ENCODE measurements around the gene SV2C. TPM values are rescaled to one million over a fixed set of nuclear protein-coding genes. Genes with fewer than 3 reads are reported as not detected.

Gene SV2C
- total RNA-seq, 4 donors from 2014 or later = 0.05 to 0.11 TPM; not detected in 2

- no peaks in the 10 kb centered on the region for H3K9me3 ChIP-seq
- H3K4me3 ChIP-seq (replicated peaks in 1 of 3) = no peak overlapping the region
- H3K27me3 ChIP-seq = no peaks in the 10 kb centered on the region
- intact Hi-C loops (cut with DNase I) = no loop called here
- H3K4me1 ChIP-seq = peaks cover 0 to 4% of the 10 kb centered on the region in 2 donors
- no peak for TF ChIP-seq POLR2A (IDR thresholded peaks at IDR 0.05)
- TF ChIP-seq CTCF (IDR thresholded peaks at IDR 0.05) = no peak
- H3K36me3 ChIP-seq = no peaks in the 10 kb centered on the region
- no peak for DNase-seq
- WGBS, 2 donors = 74 to 85% methylated on average over 2 of the region's 2 CpGs
- H3K27ac ChIP-seq = no peak overlapping the region
Observed at GRCh38 chr5:76305269-76305668, 222.1 kb downstream of the SV2C start.

GRCh38 chr5:76305775-76306174 lies 222.6 kb downstream of the SV2C start:
- H3K4me1 ChIP-seq = peaks cover 0 to 4% of the 10 kb centered on the region in 2 donors
- WGBS, 2 donors = 84 to 96% methylated on average over 1 of the region's 1 CpG
- TF ChIP-seq CTCF (IDR thresholded peaks at IDR 0.05) (no peak), POLR2A (IDR thresholded peaks at IDR 0.05) (no peak)
- H3K4me3 ChIP-seq (replicated peaks in 1 of 3) = no peak overlapping the region
- no peak overlapping the region for H3K27ac ChIP-seq
- H3K36me3 ChIP-seq = no peaks in the 10 kb centered on the region
- no peak for DNase-seq
- H3K27me3 ChIP-seq = no peaks in the 10 kb centered on the region
- no peaks in the 10 kb centered on the region for H3K9me3 ChIP-seq
- intact Hi-C loops (cut with DNase I) = no loop called here

GRCh38 chr5:76310208-76310607 lies 227.0 kb downstream of the SV2C start:
- intact Hi-C loops (cut with DNase I) = no loop called here
- H3K27me3 ChIP-seq = no peaks in the 10 kb centered on the region
- WGBS, 2 donors = 93% methylated on average over 1 of the region's 1 CpG

GRCh38 chr5:76312783-76313182 lies 229.6 kb downstream of the SV2C start:
- intact Hi-C loops (cut with DNase I) = no loop called here
- 86 to 88% methylated on average over 4 of the region's 4 CpGs for WGBS, 2 donors
- no peak for DNase-seq

More at GRCh38 chr5:76310208-76310607, 227.0 kb downstream of the SV2C start:
- no peak overlapping the region for H3K4me3 ChIP-seq (replicated peaks in 1 of 3)
- DNase-seq = no peak
- no peak overlapping the region for H3K27ac ChIP-seq
- TF ChIP-seq POLR2A (IDR thresholded peaks at IDR 0.05) (no peak), CTCF (IDR thresholded peaks at IDR 0.05) (no peak)
- H3K9me3 ChIP-seq = no peaks in the 10 kb centered on the region
- H3K36me3 ChIP-seq = no peaks in the 10 kb centered on the region
- H3K4me1 ChIP-seq = no peaks in the 10 kb centered on the region

GRCh38 chr5:76314643-76315042 lies 231.5 kb downstream of the SV2C start:
- Histone ChIP-seq H3K4me3 (replicated peaks in 1 of 3) (no peak overlapping the region), H3K9me3 (no peaks in the 10 kb centered on the region), H3K27ac (no peak overlapping the region), H3K4me1 (no peaks in the 10 kb centered on the region), H3K36me3 (no peaks in the 10 kb centered on the region), H3K27me3 (no peaks in the 10 kb centered on the region)
- 75 to 89% methylated on average over 2 of the region's 2 CpGs for WGBS, 2 donors
- intact Hi-C loops (cut with DNase I) = no loop called here
- DNase-seq = no peak
- TF ChIP-seq CTCF (IDR thresholded peaks at IDR 0.05) = no peak
- no peak for TF ChIP-seq POLR2A (IDR thresholded peaks at IDR 0.05)

More at GRCh38 chr5:76312783-76313182, 229.6 kb downstream of the SV2C start:
- H3K4me1 ChIP-seq = no peaks in the 10 kb centered on the region
- H3K36me3 ChIP-seq = no peaks in the 10 kb centered on the region
- no peaks in the 10 kb centered on the region for H3K27me3 ChIP-seq
- TF ChIP-seq POLR2A (IDR thresholded peaks at IDR 0.05) (no peak), CTCF (IDR thresholded peaks at IDR 0.05) (no peak)
- H3K27ac ChIP-seq = no peak overlapping the region
- no peak overlapping the region for H3K4me3 ChIP-seq (replicated peaks in 1 of 3)
- no peaks in the 10 kb centered on the region for H3K9me3 ChIP-seq
